ENCODE measurements around the gene LIPI. TPM values are rescaled to one million over a fixed set of nuclear protein-coding genes. Genes with fewer than 3 reads are reported as not detected.
A peak's percentile ranks its signal among the peaks of the same experiment; 100 is the strongest.
"Not testable (repeated sequence)": the region's sequence is repeated elsewhere in the genome, so short reads cannot be mapped to it uniquely, and the experiment has no call there.

Gene LIPI
- polyA plus RNA-seq, 4 donors: 0.03 TPM; not detected in 3

GRCh38 chr21:14114251-14114650 lies 96.5 kb downstream of the LIPI start:
- 75 to 94% (median 93%) methylated on average over 3 of the region's 3 CpGs for WGBS, 3 donors
- Histone ChIP-seq H3K4me3 (ENCODE audit: low read depth in 1 of 3, low read length in 3 of 3) (no peak overlapping the region), H3K27ac (ENCODE audit: low read depth in 1 of 3, low read length in 2 of 3) (no peak overlapping the region), H3K36me3 (ENCODE audit: control insufficient read depth in 3 of 3, insufficient read depth in 2 of 3, low read depth in 1 of 3, low read length in 3 of 3) (no peaks in the 10 kb centered on the region), H3K9me3 (ENCODE audit: control insufficient read depth in 2 of 2, insufficient read depth in 1 of 2, low read depth in 1 of 2, low read length in 1 of 2) (peaks cover 0 to 2% of the 10 kb centered on the region in 2 donors), H3K27me3 (ENCODE audit: control insufficient read depth in 3 of 3, insufficient read depth in 3 of 3, low read length in 3 of 3) (no peaks in the 10 kb centered on the region), H3K4me1 (ENCODE audit: control insufficient read depth in 3 of 3, insufficient read depth in 2 of 3, low read depth in 1 of 3, low read length in 2 of 3) (no peaks in the 10 kb centered on the region)
- DNase-seq: peak in 1 of 2 donors; percentile 34
- FAIRE-seq: no peak

- 74 to 79% (median 77%) methylated on average over 4 of the region's 4 CpGs for WGBS, 3 donors
- H3K36me3 ChIP-seq (ENCODE audit: control insufficient read depth in 3 of 3, insufficient read depth in 2 of 3, low read depth in 1 of 3, low read length in 3 of 3); H3K27ac ChIP-seq (ENCODE audit: low read depth in 1 of 3, low read length in 2 of 3); H3K4me3 ChIP-seq (ENCODE audit: low read depth in 1 of 3, low read length in 3 of 3); H3K27me3 ChIP-seq (ENCODE audit: control insufficient read depth in 3 of 3, insufficient read depth in 3 of 3, low read length in 3 of 3); H3K4me1 ChIP-seq (ENCODE audit: control insufficient read depth in 3 of 3, insufficient read depth in 2 of 3, low read depth in 1 of 3, low read length in 2 of 3); FAIRE-seq; DNase-seq; H3K9me3 ChIP-seq (ENCODE audit: control insufficient read depth in 2 of 2, insufficient read depth in 1 of 2, low read depth in 1 of 2, low read length in 1 of 2): not testable (repeated sequence)
Measured at GRCh38 chr21:14104564-14104963, 106.2 kb downstream of the LIPI start.

- DNase-seq (no peak), FAIRE-seq (no peak)
- Histone ChIP-seq H3K36me3 (ENCODE audit: control insufficient read depth in 3 of 3, insufficient read depth in 2 of 3, low read depth in 1 of 3, low read length in 3 of 3) (no peaks in the 10 kb centered on the region), H3K4me1 (ENCODE audit: control insufficient read depth in 3 of 3, insufficient read depth in 2 of 3, low read depth in 1 of 3, low read length in 2 of 3) (no peaks in the 10 kb centered on the region), H3K4me3 (ENCODE audit: low read depth in 1 of 3, low read length in 3 of 3) (no peak overlapping the region), H3K27ac (ENCODE audit: low read depth in 1 of 3, low read length in 2 of 3) (no peak overlapping the region), H3K9me3 (ENCODE audit: control insufficient read depth in 2 of 2, insufficient read depth in 1 of 2, low read depth in 1 of 2, low read length in 1 of 2) (no peaks in the 10 kb centered on the region), H3K27me3 (ENCODE audit: control insufficient read depth in 3 of 3, insufficient read depth in 3 of 3, low read length in 3 of 3) (no peaks in the 10 kb centered on the region)
- 32 to 57% (median 40%) methylated on average over 1 to 2 of the region's 2 CpGs for whole genome bisulfite sequencing, 3 donors
Measured at GRCh38 chr21:14099570-14099969, 111.2 kb downstream of the LIPI start.

- Histone ChIP-seq H3K4me1 (ENCODE audit: control insufficient read depth in 3 of 3, insufficient read depth in 2 of 3, low read depth in 1 of 3, low read length in 2 of 3) (no peaks in the 10 kb centered on the region), H3K4me3 (ENCODE audit: low read depth in 1 of 3, low read length in 3 of 3) (no peak overlapping the region), H3K36me3 (ENCODE audit: control insufficient read depth in 3 of 3, insufficient read depth in 2 of 3, low read depth in 1 of 3, low read length in 3 of 3) (no peaks in the 10 kb centered on the region), H3K27me3 (ENCODE audit: control insufficient read depth in 3 of 3, insufficient read depth in 3 of 3, low read length in 3 of 3) (no peaks in the 10 kb centered on the region), H3K9me3 (ENCODE audit: control insufficient read depth in 2 of 2, insufficient read depth in 1 of 2, low read depth in 1 of 2, low read length in 1 of 2) (no peaks in the 10 kb centered on the region), H3K27ac (ENCODE audit: low read depth in 1 of 3, low read length in 2 of 3) (no peak overlapping the region)
- no peak for DNase-seq
- 93 to 96% (median 96%) methylated on average over 2 of the region's 2 CpGs for WGBS, 3 donors
- no peak for FAIRE-seq
Measured at GRCh38 chr21:14097881-14098499, 112.8 kb downstream of the LIPI start.

- Histone ChIP-seq H3K27ac (ENCODE audit: low read depth in 1 of 3, low read length in 2 of 3) (no peak overlapping the region), H3K27me3 (ENCODE audit: control insufficient read depth in 3 of 3, insufficient read depth in 3 of 3, low read length in 3 of 3) (no peaks in the 10 kb centered on the region), H3K9me3 (ENCODE audit: control insufficient read depth in 2 of 2, insufficient read depth in 1 of 2, low read depth in 1 of 2, low read length in 1 of 2) (no peaks in the 10 kb centered on the region), H3K36me3 (ENCODE audit: control insufficient read depth in 3 of 3, insufficient read depth in 2 of 3, low read depth in 1 of 3, low read length in 3 of 3) (no peaks in the 10 kb centered on the region), H3K4me3 (ENCODE audit: low read depth in 1 of 3, low read length in 3 of 3) (no peak overlapping the region), H3K4me1 (ENCODE audit: control insufficient read depth in 3 of 3, insufficient read depth in 2 of 3, low read depth in 1 of 3, low read length in 2 of 3) (no peaks in the 10 kb centered on the region)
- no peak for FAIRE-seq
- WGBS, 3 donors: 88 to 95% (median 90%) methylated on average over 6 of the region's 6 CpGs
- no peak for DNase-seq
Measured at GRCh38 chr21:14096577-14096976, 114.2 kb downstream of the LIPI start.

GRCh38 chr21:14096172-14096571 lies 114.6 kb downstream of the LIPI start:
- Histone ChIP-seq H3K27me3 (ENCODE audit: control insufficient read depth in 3 of 3, insufficient read depth in 3 of 3, low read length in 3 of 3) (no peaks in the 10 kb centered on the region), H3K4me3 (ENCODE audit: low read depth in 1 of 3, low read length in 3 of 3) (no peak overlapping the region), H3K9me3 (ENCODE audit: control insufficient read depth in 2 of 2, insufficient read depth in 1 of 2, low read depth in 1 of 2, low read length in 1 of 2) (no peaks in the 10 kb centered on the region), H3K4me1 (ENCODE audit: control insufficient read depth in 3 of 3, insufficient read depth in 2 of 3, low read depth in 1 of 3, low read length in 2 of 3) (no peaks in the 10 kb centered on the region), H3K27ac (ENCODE audit: low read depth in 1 of 3, low read length in 2 of 3) (no peak overlapping the region), H3K36me3 (ENCODE audit: control insufficient read depth in 3 of 3, insufficient read depth in 2 of 3, low read depth in 1 of 3, low read length in 3 of 3) (no peaks in the 10 kb centered on the region)
- FAIRE-seq (no peak), DNase-seq (no peak)
- 71 to 79% (median 71%) methylated on average over 4 of the region's 4 CpGs for WGBS, 3 donors

GRCh38 chr21:14095056-14095455 lies 115.7 kb downstream of the LIPI start:
- no peak overlapping the region for H3K27ac ChIP-seq (ENCODE audit: low read depth in 1 of 3, low read length in 2 of 3)

GRCh38 chr21:14092834-14093560 lies 117.8 kb downstream of the LIPI start:
- Histone ChIP-seq H3K27me3 (ENCODE audit: control insufficient read depth in 3 of 3, insufficient read depth in 3 of 3, low read length in 3 of 3) (no peaks in the 10 kb centered on the region), H3K36me3 (ENCODE audit: control insufficient read depth in 3 of 3, insufficient read depth in 2 of 3, low read depth in 1 of 3, low read length in 3 of 3) (no peaks in the 10 kb centered on the region), H3K4me3 (ENCODE audit: low read depth in 1 of 3, low read length in 3 of 3) (no peak overlapping the region), H3K9me3 (ENCODE audit: control insufficient read depth in 2 of 2, insufficient read depth in 1 of 2, low read depth in 1 of 2, low read length in 1 of 2) (no peaks in the 10 kb centered on the region), H3K4me1 (ENCODE audit: control insufficient read depth in 3 of 3, insufficient read depth in 2 of 3, low read depth in 1 of 3, low read length in 2 of 3) (no peaks in the 10 kb centered on the region), H3K27ac (ENCODE audit: low read depth in 1 of 3, low read length in 2 of 3) (no peak overlapping the region)
- WGBS, 3 donors: 78 to 85% (median 83%) methylated on average over 19 to 22 of the region's 22 CpGs
- FAIRE-seq: no peak
- DNase-seq: no peak

More at GRCh38 chr21:14095056-14095455, 115.7 kb downstream of the LIPI start:
- Histone ChIP-seq H3K4me3 (ENCODE audit: low read depth in 1 of 3, low read length in 3 of 3) (no peak overlapping the region), H3K4me1 (ENCODE audit: control insufficient read depth in 3 of 3, insufficient read depth in 2 of 3, low read depth in 1 of 3, low read length in 2 of 3) (no peaks in the 10 kb centered on the region), H3K27me3 (ENCODE audit: control insufficient read depth in 3 of 3, insufficient read depth in 3 of 3, low read length in 3 of 3) (no peaks in the 10 kb centered on the region), H3K9me3 (ENCODE audit: control insufficient read depth in 2 of 2, insufficient read depth in 1 of 2, low read depth in 1 of 2, low read length in 1 of 2) (no peaks in the 10 kb centered on the region), H3K36me3 (ENCODE audit: control insufficient read depth in 3 of 3, insufficient read depth in 2 of 3, low read depth in 1 of 3, low read length in 3 of 3) (no peaks in the 10 kb centered on the region)
- WGBS, 3 donors: 61 to 89% (median 81%) methylated on average over 2 of the region's 2 CpGs
- DNase-seq (no peak), FAIRE-seq (no peak)
